Trophoblast cell (in vitro differentiated cells and primary cell): ENCODE data around the gene WNT7B.

ENCODE experiments used
- DNase-seq, 2 donors: peaks; one replicate each; pipeline ENCODE4 v3.0.0-alpha.2; 2016
- H2AFZ ChIP-seq: 2 replicates; pipeline ENCODE4 v1.6.1; 2013; ENCODE audit warnings: low read length, moderate library complexity, mild to moderate bottlenecking; ENCODE audit not compliant: insufficient read depth, poor library complexity
- H2AK5ac ChIP-seq: 2 replicates; pipeline ENCODE4 v1.6.1; 2013; ENCODE audit warnings: mild to moderate bottlenecking, low read length
- H2BK120ac ChIP-seq: 2 replicates; pipeline ENCODE4 v1.6.1; 2013; ENCODE audit warnings: low read length, mild to moderate bottlenecking, moderate library complexity; ENCODE audit not compliant: insufficient read depth, poor library complexity
- H2BK12ac ChIP-seq: 2 replicates; pipeline ENCODE4 v1.6.1; 2013; ENCODE audit warnings: mild to moderate bottlenecking, low read length, moderate library complexity
- H2BK5ac ChIP-seq: 2 replicates; pipeline ENCODE4 v1.6.1; 2013; ENCODE audit warnings: low read length, low read depth, moderate library complexity, mild to moderate bottlenecking; ENCODE audit not compliant: poor library complexity
- H3K14ac ChIP-seq: 2 replicates; pipeline ENCODE4 v1.6.1; 2013; ENCODE audit warnings: mild to moderate bottlenecking, low read length
- H3K18ac ChIP-seq: 2 replicates; pipeline ENCODE4 v1.6.1; 2013; ENCODE audit warnings: mild to moderate bottlenecking, low read length
- H3K23ac ChIP-seq: 2 replicates; pipeline ENCODE4 v1.6.1; 2013; ENCODE audit warnings: low read length
- H3K27ac ChIP-seq: 2 replicates; pipeline ENCODE4 v1.5.1; 2013; ENCODE audit warnings: low read depth, mild to moderate bottlenecking, inconsistent platforms, low read length, moderate library complexity
- H3K27me3 ChIP-seq: 2 replicates; pipeline ENCODE4 v1.6.1; 2013; ENCODE audit warnings: inconsistent platforms, mild to moderate bottlenecking, low read length, moderate library complexity; ENCODE audit not compliant: insufficient read depth
- H3K36me3 ChIP-seq, 2 experiments: 1 replicate in 1 of 2; 2 replicates in 1 of 2; pipeline ENCODE4 v1.6.1; 2013; ENCODE audit warnings: low read length in 2 of 2, mild to moderate bottlenecking in 2 of 2, moderate library complexity in 1 of 2; ENCODE audit not compliant: insufficient read depth in 2 of 2, control insufficient read depth in 1 of 2
- H3K4ac ChIP-seq: 2 replicates; pipeline ENCODE4 v1.6.1; 2013; ENCODE audit warnings: low read depth, mild to moderate bottlenecking, low read length, moderate library complexity
- H3K4me1 ChIP-seq, 2 experiments: 1 replicate in 1 of 2; 2 replicates in 1 of 2; pipeline ENCODE4 v1.6.1; 2013; ENCODE audit warnings: low read length in 2 of 2, mild to moderate bottlenecking in 2 of 2, moderate library complexity in 1 of 2; ENCODE audit not compliant: insufficient read depth in 2 of 2, control insufficient read depth in 1 of 2
- H3K4me2 ChIP-seq: 2 replicates; pipeline ENCODE4 v1.6.1; 2013; ENCODE audit warnings: inconsistent platforms, mild to moderate bottlenecking, low read length, moderate library complexity
- H3K4me3 ChIP-seq: 2 replicates; pipeline ENCODE4 v1.5.1; 2013; ENCODE audit warnings: mild to moderate bottlenecking, low read depth, low read length, inconsistent platforms
- H3K79me1 ChIP-seq: one replicate; pipeline ENCODE4 v1.6.1; 2013; ENCODE audit warnings: low read length
- H3K79me2 ChIP-seq: 2 replicates; pipeline ENCODE4 v1.6.1; 2013; ENCODE audit warnings: low read length, mild to moderate bottlenecking; ENCODE audit not compliant: control insufficient read depth, insufficient read depth, poor library complexity
- H3K9ac ChIP-seq: 2 replicates; pipeline ENCODE4 v1.6.1; 2013; ENCODE audit warnings: mild to moderate bottlenecking, low read length
- H3K9me3 ChIP-seq: 2 replicates; pipeline ENCODE4 v1.6.1; 2013; ENCODE audit warnings: low read depth, mild to moderate bottlenecking, control low read depth, inconsistent platforms, low read length; ENCODE audit not compliant: insufficient read depth
- H4K12ac ChIP-seq: 2 replicates; pipeline ENCODE4 v1.6.1; 2013; ENCODE audit warnings: low read depth, mild to moderate bottlenecking, low read length, moderate library complexity
- H4K8ac ChIP-seq: 2 replicates; pipeline ENCODE4 v1.6.1; 2013; ENCODE audit warnings: low read depth, mild to moderate bottlenecking, low read length, moderate library complexity
- H4K91ac ChIP-seq: one replicate; pipeline ENCODE4 v1.6.1; 2013; ENCODE audit warnings: low read depth, mild to moderate bottlenecking, low read length, moderate library complexity
- WGBS: extraction: QIAGEN DNeasy Blood & Tissue Kit; methylation state at CpG from one replicate; pipeline ENCODE4 v1.1.7; 2013; ENCODE audit warnings: missing lambda C conversion rate; ENCODE audit not compliant: insufficient read length, insufficient coverage; ENCODE audit errors: extremely low coverage; 5-methylcytosine and 5-hydroxymethylcytosine counted together

Gene WNT7B

GRCh38 chr22:46000081-46001027, 23.4 kb upstream of the WNT7B start:
- H4K8ac ChIP-seq, result no peak overlapping the region
- no peak overlapping the region for H3K4ac ChIP-seq
- no peaks in the 10 kb centered on the region for H3K4me1 ChIP-seq
- H3K79me1 ChIP-seq, result no peaks in the 10 kb centered on the region
- no peaks in the 10 kb centered on the region for H3K36me3 ChIP-seq
- no peak overlapping the region for H3K18ac ChIP-seq
- no peak overlapping the region for H3K27ac ChIP-seq
- no peak overlapping the region for H2AK5ac ChIP-seq
- H3K14ac ChIP-seq, result no peak overlapping the region
- H3K23ac ChIP-seq, result no peak overlapping the region
- H3K9me3 ChIP-seq, result peaks cover 4% of the 10 kb centered on the region
- no peak for DNase-seq
- no peak overlapping the region for H2BK12ac ChIP-seq
- no peak overlapping the region for H4K12ac ChIP-seq
- no peak overlapping the region for H2BK5ac ChIP-seq
- no peak overlapping the region for H2BK120ac ChIP-seq
- no peak overlapping the region for H3K9ac ChIP-seq
- no peak overlapping the region for H2AFZ ChIP-seq
- H4K91ac ChIP-seq, result no peak overlapping the region
- H3K4me3 ChIP-seq, result no peak overlapping the region
- WGBS, result no CpG with 5 or more reads among the region's 17 CpGs
- no peaks in the 10 kb centered on the region for H3K27me3 ChIP-seq
- no peaks in the 10 kb centered on the region for H3K79me2 ChIP-seq
- H3K4me2 ChIP-seq, result no peak overlapping the region

GRCh38 chr22:45999379-45999971, 22.5 kb upstream of the WNT7B start:
- H3K27me3 ChIP-seq, result no peaks in the 10 kb centered on the region
- H3K4me3 ChIP-seq, result no peak overlapping the region
- WGBS, result no CpG with 5 or more reads among the region's 14 CpGs
- no peak overlapping the region for H3K4ac ChIP-seq
- H2AFZ ChIP-seq, result no peak overlapping the region
- no peak overlapping the region for H4K8ac ChIP-seq
- no peaks in the 10 kb centered on the region for H3K79me2 ChIP-seq
- H2BK120ac ChIP-seq, result no peak overlapping the region
- H3K14ac ChIP-seq, result no peak overlapping the region
- no peaks in the 10 kb centered on the region for H3K79me1 ChIP-seq
- no peak overlapping the region for H4K91ac ChIP-seq
- H3K36me3 ChIP-seq, result no peaks in the 10 kb centered on the region
- no peak overlapping the region for H4K12ac ChIP-seq
- H3K4me1 ChIP-seq, result no peaks in the 10 kb centered on the region
- no peak for DNase-seq
- H3K9ac ChIP-seq, result no peak overlapping the region
- H3K9me3 ChIP-seq, result peaks cover 4% of the 10 kb centered on the region
- H3K18ac ChIP-seq, result no peak overlapping the region
- H3K4me2 ChIP-seq, result no peak overlapping the region
- no peak overlapping the region for H2BK5ac ChIP-seq
- H3K23ac ChIP-seq, result no peak overlapping the region
- no peak overlapping the region for H2AK5ac ChIP-seq
- H2BK12ac ChIP-seq, result no peak overlapping the region
- H3K27ac ChIP-seq, result no peak overlapping the region

- H3K79me2 ChIP-seq, result no peaks in the 10 kb centered on the region
- DNase-seq, result no peak
- peaks cover 4% of the 10 kb centered on the region for H3K9me3 ChIP-seq
- H3K36me3 ChIP-seq, result no peaks in the 10 kb centered on the region
- no peak overlapping the region for H4K91ac ChIP-seq
- no peak overlapping the region for H3K23ac ChIP-seq
- H3K14ac ChIP-seq, result no peak overlapping the region
- no peak overlapping the region for H3K27ac ChIP-seq
- H2BK12ac ChIP-seq, result no peak overlapping the region
- WGBS, result no CpG with 5 or more reads among the region's 13 CpGs
- no peak overlapping the region for H3K9ac ChIP-seq
- no peaks in the 10 kb centered on the region for H3K27me3 ChIP-seq
- no peak overlapping the region for H4K12ac ChIP-seq
- H2AFZ ChIP-seq, result no peak overlapping the region
- no peak overlapping the region for H2AK5ac ChIP-seq
- H3K18ac ChIP-seq, result no peak overlapping the region
- H3K4me1 ChIP-seq, result no peaks in the 10 kb centered on the region
- H2BK5ac ChIP-seq, result no peak overlapping the region
- H3K79me1 ChIP-seq, result no peaks in the 10 kb centered on the region
- H3K4me3 ChIP-seq, result no peak overlapping the region
- no peak overlapping the region for H2BK120ac ChIP-seq
- H3K4me2 ChIP-seq, result no peak overlapping the region
- no peak overlapping the region for H3K4ac ChIP-seq
- H4K8ac ChIP-seq, result no peak overlapping the region
These were observed 21.8 kb upstream of the WNT7B start for GRCh38 chr22:45998638-45999378.

- no peak overlapping the region for H3K4ac ChIP-seq
- H3K27ac ChIP-seq, result no peak overlapping the region
- no peak overlapping the region for H3K9ac ChIP-seq
- no peaks in the 10 kb centered on the region for H3K79me1 ChIP-seq
- H2BK12ac ChIP-seq, result no peak overlapping the region
- no peak overlapping the region for H3K4me2 ChIP-seq
- H2BK120ac ChIP-seq, result no peak overlapping the region
- no peak overlapping the region for H3K4me3 ChIP-seq
- WGBS, result no CpG with 5 or more reads among the region's 17 CpGs
- H3K9me3 ChIP-seq, result peaks cover 8% of the 10 kb centered on the region
- no peak overlapping the region for H3K23ac ChIP-seq
- no peaks in the 10 kb centered on the region for H3K79me2 ChIP-seq
- DNase-seq, result no peak
- no peak overlapping the region for H2BK5ac ChIP-seq
- no peak overlapping the region for H4K91ac ChIP-seq
- H4K8ac ChIP-seq, result no peak overlapping the region
- H2AK5ac ChIP-seq, result no peak overlapping the region
- H2AFZ ChIP-seq, result no peak overlapping the region
- no peak overlapping the region for H4K12ac ChIP-seq
- no peaks in the 10 kb centered on the region for H3K36me3 ChIP-seq
- H3K4me1 ChIP-seq, result no peaks in the 10 kb centered on the region
- H3K18ac ChIP-seq, result no peak overlapping the region
- H3K27me3 ChIP-seq, result no peaks in the 10 kb centered on the region
- H3K14ac ChIP-seq, result no peak overlapping the region
These were observed 21.0 kb upstream of the WNT7B start for GRCh38 chr22:45997777-45998637.
